Stimulated activated effector memory CD8-positive, alpha-beta T cell treated with anti-CD3 and anti-CD28 coated beads, Interleukin-12 subunit alpha, Interleukin-12 subunit beta, amount 100 ng/mL, for 72 hours (primary cell): ENCODE measurements around the gene KRTAP4-1.
"Not testable (repeated sequence)": the region's sequence is repeated elsewhere in the genome, so short reads cannot be mapped to it uniquely, and the experiment has no call there.

Experiments used
- ATAC-seq: fragments of 150-1000 bp; cut with Tn5 transposase; 2 replicates; pipeline ENCODE4 v1.10.0; 2021
- DNase-seq, 2 donors: peaks; one replicate each; pipeline ENCODE4 v3.0.0; 2021 to 2022; ENCODE audit warnings: low spot score in 2 of 2
- H3K27ac Mint-ChIP-seq: one replicate; pipeline ENCODE4 v1.8.0; 2022; ENCODE audit warnings: mild to moderate bottlenecking, mixed read lengths
- H3K36me3 Mint-ChIP-seq: one replicate; pipeline ENCODE4 v1.8.0; 2022; ENCODE audit warnings: mild to moderate bottlenecking, mixed read lengths
- H3K4me1 Mint-ChIP-seq: one replicate; pipeline ENCODE4 v1.8.0; 2022; ENCODE audit warnings: mixed read lengths
- H3K4me3 Mint-ChIP-seq: one replicate; pipeline ENCODE4 v1.8.0; 2022; ENCODE audit warnings: mild to moderate bottlenecking, mixed read lengths
- H3K9me3 Mint-ChIP-seq: one replicate; pipeline ENCODE4 v1.8.0; 2022; ENCODE audit warnings: mixed read lengths

Gene KRTAP4-1

GRCh38 chr17:41184480-41184961, at the start of gene KRTAP4-1:
Gene KRTAP4-1 (minus strand): TSS chr17:41184911. CDS start chr17:41184854, 57 bp downstream.
- H3K4me1 Mint-ChIP-seq: no peaks in the 10 kb centered on the region
- no peak within 1 kb of the TSS for H3K4me3 Mint-ChIP-seq
- ATAC-seq: no peak
- H3K27ac Mint-ChIP-seq: no peak within 1 kb of the TSS
- H3K9me3 Mint-ChIP-seq: no peaks in the 10 kb centered on the region
- H3K36me3 Mint-ChIP-seq: no peaks in the 10 kb centered on the region
- DNase-seq: no peak

GRCh38 chr17:41232399-41233105, 47.8 kb upstream of the KRTAP4-1 start, which contains the start of gene KRTAP9-3:
Gene KRTAP9-3 (plus strand): TSS chr17:41232449. CDS start chr17:41232502, 53 bp downstream.
- H3K9me3 Mint-ChIP-seq, H3K27ac Mint-ChIP-seq, H3K4me1 Mint-ChIP-seq, H3K4me3 Mint-ChIP-seq, H3K36me3 Mint-ChIP-seq, DNase-seq, ATAC-seq: not testable (repeated sequence)

GRCh38 chr17:41231731-41232130, 47.0 kb upstream of the KRTAP4-1 start:
- H3K9me3 Mint-ChIP-seq: no peaks in the 10 kb centered on the region
- H3K27ac Mint-ChIP-seq: no peak overlapping the region
- peaks cover 6% of the 10 kb centered on the region for H3K4me1 Mint-ChIP-seq
- DNase-seq: no peak
- H3K36me3 Mint-ChIP-seq: no peaks in the 10 kb centered on the region
- no peak for ATAC-seq
- no peak overlapping the region for H3K4me3 Mint-ChIP-seq

GRCh38 chr17:41230094-41230493, 45.4 kb upstream of the KRTAP4-1 start:
- H3K9me3 Mint-ChIP-seq: no peaks in the 10 kb centered on the region
- no peak for ATAC-seq
- H3K4me3 Mint-ChIP-seq: no peak overlapping the region

GRCh38 chr17:41226598-41227095, 41.9 kb upstream of the KRTAP4-1 start, which contains the start of gene KRTAP9-2:
Gene KRTAP9-2 (plus strand): TSS chr17:41226648. CDS start chr17:41226655, 7 bp downstream.
- not testable (repeated sequence) for DNase-seq, H3K9me3 Mint-ChIP-seq, H3K27ac Mint-ChIP-seq, H3K36me3 Mint-ChIP-seq, H3K4me1 Mint-ChIP-seq, H3K4me3 Mint-ChIP-seq, ATAC-seq

More at GRCh38 chr17:41230094-41230493, 45.4 kb upstream of the KRTAP4-1 start:
- H3K4me1 Mint-ChIP-seq: peaks cover 6% of the 10 kb centered on the region
- DNase-seq: no peak
- H3K36me3 Mint-ChIP-seq: no peaks in the 10 kb centered on the region
- no peak overlapping the region for H3K27ac Mint-ChIP-seq

GRCh38 chr17:41226051-41226450, 41.3 kb upstream of the KRTAP4-1 start:
- Mint-ChIP-seq H3K4me3 (no peak overlapping the region), H3K36me3 (no peaks in the 10 kb centered on the region), H3K4me1 (peaks cover 6% of the 10 kb centered on the region), H3K27ac (no peak overlapping the region), H3K9me3 (no peaks in the 10 kb centered on the region)
- no peak for DNase-seq
- no peak for ATAC-seq

GRCh38 chr17:41223821-41224220, 39.1 kb upstream of the KRTAP4-1 start:
- Mint-ChIP-seq H3K27ac (no peak overlapping the region), H3K9me3 (peaks cover 6% of the 10 kb centered on the region), H3K4me1 (no peaks in the 10 kb centered on the region), H3K36me3 (no peaks in the 10 kb centered on the region), H3K4me3 (no peak overlapping the region)
- ATAC-seq (no peak), DNase-seq (no peak)

GRCh38 chr17:41215681-41216080, 31.0 kb upstream of the KRTAP4-1 start:
- no peak overlapping the region for H3K27ac Mint-ChIP-seq
- no peaks in the 10 kb centered on the region for H3K36me3 Mint-ChIP-seq
- peaks cover 6% of the 10 kb centered on the region for H3K9me3 Mint-ChIP-seq
- no peak for DNase-seq
- H3K4me1 Mint-ChIP-seq: no peaks in the 10 kb centered on the region
- no peak for ATAC-seq
- no peak overlapping the region for H3K4me3 Mint-ChIP-seq

- Mint-ChIP-seq H3K4me1 (no peaks in the 10 kb centered on the region), H3K9me3 (no peaks in the 10 kb centered on the region), H3K36me3 (no peaks in the 10 kb centered on the region), H3K4me3 (no peak overlapping the region), H3K27ac (no peak overlapping the region)
- ATAC-seq (no peak), DNase-seq (no peak)
Observed at GRCh38 chr17:41212524-41213169, 27.9 kb upstream of the KRTAP4-1 start.

- Mint-ChIP-seq H3K9me3 (no peaks in the 10 kb centered on the region), H3K4me1 (no peaks in the 10 kb centered on the region), H3K4me3 (no peak overlapping the region), H3K36me3 (no peaks in the 10 kb centered on the region), H3K27ac (no peak overlapping the region)
- ATAC-seq (peak; percentile 73), DNase-seq (no peak)
Observed at GRCh38 chr17:41211845-41212466, 27.2 kb upstream of the KRTAP4-1 start.

GRCh38 chr17:41199421-41200078, 14.8 kb upstream of the KRTAP4-1 start:
- Mint-ChIP-seq H3K9me3 (no peaks in the 10 kb centered on the region), H3K36me3 (no peaks in the 10 kb centered on the region), H3K27ac (no peak overlapping the region), H3K4me3 (no peak overlapping the region), H3K4me1 (no peaks in the 10 kb centered on the region)
- DNase-seq: no peak
- ATAC-seq: no peak

- H3K4me3 Mint-ChIP-seq: no peak overlapping the region
- H3K27ac Mint-ChIP-seq: no peak overlapping the region
- no peaks in the 10 kb centered on the region for H3K4me1 Mint-ChIP-seq
- H3K9me3 Mint-ChIP-seq: no peaks in the 10 kb centered on the region
- no peaks in the 10 kb centered on the region for H3K36me3 Mint-ChIP-seq
- ATAC-seq: no peak
- no peak for DNase-seq
Observed at GRCh38 chr17:41196068-41196467, 11.4 kb upstream of the KRTAP4-1 start.

- H3K4me3 Mint-ChIP-seq: no peak overlapping the region
- no peaks in the 10 kb centered on the region for H3K4me1 Mint-ChIP-seq
- no peaks in the 10 kb centered on the region for H3K36me3 Mint-ChIP-seq
- ATAC-seq: no peak
- H3K27ac Mint-ChIP-seq: no peak overlapping the region
- H3K9me3 Mint-ChIP-seq: no peaks in the 10 kb centered on the region
- no peak for DNase-seq
Observed at GRCh38 chr17:41190328-41190727, 5.6 kb upstream of the KRTAP4-1 start.

- not testable (repeated sequence) for H3K4me1 Mint-ChIP-seq, H3K36me3 Mint-ChIP-seq, DNase-seq, H3K9me3 Mint-ChIP-seq, H3K4me3 Mint-ChIP-seq, ATAC-seq, H3K27ac Mint-ChIP-seq
Observed at GRCh38 chr17:41189837-41190318, 5.2 kb upstream of the KRTAP4-1 start, which contains the start of gene KRTAP9-1. Gene KRTAP9-1 (plus strand): TSS chr17:41189887. CDS start chr17:41189887, 0 bp downstream.

GRCh38 chr17:41186872-41187271, 2.2 kb upstream of the KRTAP4-1 start:
- DNase-seq (no peak), ATAC-seq (no peak)
- Mint-ChIP-seq H3K4me3 (no peak overlapping the region), H3K27ac (no peak overlapping the region), H3K9me3 (no peaks in the 10 kb centered on the region), H3K4me1 (no peaks in the 10 kb centered on the region), H3K36me3 (no peaks in the 10 kb centered on the region)
